ENCODE data around the gene CLK2.
"Not testable (repeated sequence)": the region's sequence is repeated elsewhere in the genome, so short reads cannot be mapped to it uniquely, and the experiment has no call there.

Gene CLK2

GRCh38 chr1:155226910-155227260, 46.4 kb downstream of the CLK2 start:
- H3K4me1 Mint-ChIP-seq = peaks cover 52% of the 10 kb centered on the region
- peaks cover 9% of the 10 kb centered on the region for H3K36me3 Mint-ChIP-seq (ENCODE audit: low read depth)
- TF ChIP-seq, protein P1, sequence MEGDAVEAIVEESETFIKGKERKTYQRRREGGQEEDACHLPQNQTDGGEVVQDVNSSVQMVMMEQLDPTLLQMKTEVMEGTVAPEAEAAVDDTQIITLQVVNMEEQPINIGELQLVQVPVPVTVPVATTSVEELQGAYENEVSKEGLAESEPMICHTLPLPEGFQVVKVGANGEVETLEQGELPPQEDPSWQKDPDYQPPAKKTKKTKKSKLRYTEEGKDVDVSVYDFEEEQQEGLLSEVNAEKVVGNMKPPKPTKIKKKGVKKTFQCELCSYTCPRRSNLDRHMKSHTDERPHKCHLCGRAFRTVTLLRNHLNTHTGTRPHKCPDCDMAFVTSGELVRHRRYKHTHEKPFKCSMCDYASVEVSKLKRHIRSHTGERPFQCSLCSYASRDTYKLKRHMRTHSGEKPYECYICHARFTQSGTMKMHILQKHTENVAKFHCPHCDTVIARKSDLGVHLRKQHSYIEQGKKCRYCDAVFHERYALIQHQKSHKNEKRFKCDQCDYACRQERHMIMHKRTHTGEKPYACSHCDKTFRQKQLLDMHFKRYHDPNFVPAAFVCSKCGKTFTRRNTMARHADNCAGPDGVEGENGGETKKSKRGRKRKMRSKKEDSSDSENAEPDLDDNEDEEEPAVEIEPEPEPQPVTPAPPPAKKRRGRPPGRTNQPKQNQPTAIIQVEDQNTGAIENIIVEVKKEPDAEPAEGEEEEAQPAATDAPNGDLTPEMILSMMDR (IDR thresholded peaks at IDR 0.05) = no peak
- H3K4me3 Mint-ChIP-seq = peak overlapping the region; percentile 91
- no peaks in the 10 kb centered on the region for H3K9me3 Mint-ChIP-seq
- no peaks in the 10 kb centered on the region for H3K27me3 Mint-ChIP-seq (ENCODE audit: low read depth, poor library complexity)
- peak overlapping the region; percentile 96 for H3K27ac Mint-ChIP-seq
- peak; percentile 61 for DNase-seq

DNA sequence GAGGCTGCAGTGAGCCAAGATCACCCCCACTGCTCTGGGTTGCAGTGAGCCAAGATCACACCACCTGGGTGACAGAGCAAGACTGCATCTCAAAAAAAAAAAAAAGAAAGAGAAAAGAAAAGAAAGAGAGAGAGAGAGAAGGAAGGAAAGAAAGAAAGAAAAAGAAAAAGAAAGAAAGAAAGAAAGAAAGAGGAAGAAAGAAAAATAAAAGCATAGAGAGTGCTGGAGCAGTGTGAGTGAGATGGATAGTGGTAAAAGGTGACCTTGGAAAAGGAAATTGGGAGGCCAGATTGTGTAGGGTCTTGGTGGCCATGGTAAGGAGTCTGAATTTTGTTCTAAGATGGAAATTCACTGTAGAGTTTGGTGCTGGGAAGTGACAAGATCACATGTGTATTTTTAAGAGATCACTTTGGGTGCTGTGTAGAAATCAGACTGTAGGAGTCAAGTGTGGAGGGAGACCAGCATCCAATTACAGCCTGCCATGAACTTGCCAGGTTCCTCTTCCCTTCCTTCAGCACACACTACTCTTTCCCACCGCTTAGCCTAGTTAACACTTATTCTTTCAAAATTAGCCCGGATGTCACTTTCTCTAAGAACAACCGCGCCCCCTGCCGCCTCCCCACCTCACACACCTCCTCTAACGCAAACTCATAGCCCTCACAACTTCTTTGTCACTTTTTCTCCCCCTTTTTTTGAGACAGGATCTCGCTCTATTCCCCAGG, 47.0 kb downstream of the CLK2 start:
- peaks cover 52% of the 10 kb centered on the region for H3K4me1 Mint-ChIP-seq
- no peaks in the 10 kb centered on the region for H3K27me3 Mint-ChIP-seq (ENCODE audit: low read depth, poor library complexity)
- H3K4me3 Mint-ChIP-seq = peak overlapping the region; percentile 91
- H3K27ac Mint-ChIP-seq = peak overlapping the region; percentile 96
- peak; percentile 70 for DNase-seq
- H3K9me3 Mint-ChIP-seq = no peaks in the 10 kb centered on the region
- TF ChIP-seq, protein P1 (IDR thresholded peaks at IDR 0.05) = peak; percentile 33
- H3K36me3 Mint-ChIP-seq (ENCODE audit: low read depth) = peaks cover 9% of the 10 kb centered on the region

- not testable (repeated sequence) for H3K9me3 Mint-ChIP-seq; DNase-seq; H3K36me3 Mint-ChIP-seq (ENCODE audit: low read depth); H3K27me3 Mint-ChIP-seq (ENCODE audit: low read depth, poor library complexity); H3K27ac Mint-ChIP-seq
- Mint-ChIP-seq H3K4me1 (peaks cover 52% of the 10 kb centered on the region), H3K4me3 (peak overlapping the region; percentile 91)
Measured at GRCh38 chr1:155225404-155225759, 47.9 kb downstream of the CLK2 start.

- Mint-ChIP-seq H3K27me3 (ENCODE audit: low read depth, poor library complexity) (no peaks in the 10 kb centered on the region), H3K9me3 (no peaks in the 10 kb centered on the region), H3K4me3 (no peak overlapping the region), H3K36me3 (ENCODE audit: low read depth) (peaks cover 9% of the 10 kb centered on the region), H3K27ac (no peak overlapping the region), H3K4me1 (peaks cover 61% of the 10 kb centered on the region)
- no peak for DNase-seq
- TF ChIP-seq, protein P1 (IDR thresholded peaks at IDR 0.05) = no peak
Measured at GRCh38 chr1:155223047-155223446, 50.3 kb downstream of the CLK2 start.

DNA sequence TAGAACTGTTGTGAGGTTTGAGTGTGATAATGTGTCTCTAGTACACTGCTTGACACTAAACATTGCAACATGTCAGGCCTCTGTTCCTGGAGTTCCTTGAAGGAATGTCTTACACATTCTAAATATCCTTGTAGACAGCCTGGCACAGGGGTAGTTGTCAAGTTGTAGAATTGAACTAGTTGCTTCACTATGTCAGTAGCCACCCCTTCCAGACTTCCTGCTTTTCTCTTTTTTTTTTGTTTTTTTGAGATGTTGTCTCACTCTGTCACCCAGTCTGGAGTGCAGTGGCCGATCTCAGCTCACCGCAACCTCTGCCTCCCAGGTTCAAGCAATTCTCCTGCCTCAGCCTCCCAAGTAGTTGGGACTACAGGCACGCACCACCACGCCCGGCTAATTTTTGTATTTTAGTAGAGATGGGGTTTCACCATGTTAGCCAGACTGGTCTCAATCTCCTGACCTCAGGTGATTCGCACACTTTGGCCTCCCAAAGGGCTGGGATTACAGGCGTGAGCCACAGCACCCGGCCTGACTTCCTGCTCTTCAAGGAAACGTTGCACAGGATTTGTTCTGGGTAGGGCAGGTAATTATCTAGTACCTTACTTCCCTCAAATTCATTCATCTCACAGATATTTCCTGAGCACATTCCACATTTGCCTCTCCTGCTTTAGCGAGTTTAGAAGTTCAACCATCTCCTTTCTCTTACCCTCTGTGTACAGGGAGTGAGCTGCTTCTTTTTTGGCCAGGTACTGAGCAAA, 52.9 kb downstream of the CLK2 start:
- Mint-ChIP-seq H3K27ac (peak overlapping the region; percentile 59), H3K4me1 (peaks cover 43% of the 10 kb centered on the region)
- H3K27me3 Mint-ChIP-seq (ENCODE audit: low read depth, poor library complexity); H3K9me3 Mint-ChIP-seq; H3K4me3 Mint-ChIP-seq; H3K36me3 Mint-ChIP-seq (ENCODE audit: low read depth); DNase-seq: not testable (repeated sequence)

GRCh38 chr1:155219592-155220031, 53.7 kb downstream of the CLK2 start:
- H3K36me3 Mint-ChIP-seq (ENCODE audit: low read depth) = peaks cover 9% of the 10 kb centered on the region
- TF ChIP-seq, protein P1 (IDR thresholded peaks at IDR 0.05) = no peak
- peak overlapping the region; percentile 59 for H3K27ac Mint-ChIP-seq
- peak overlapping the region; percentile 75 for H3K4me3 Mint-ChIP-seq
- DNase-seq = no peak
- H3K27me3 Mint-ChIP-seq (ENCODE audit: low read depth, poor library complexity) = no peaks in the 10 kb centered on the region
- peaks cover 35% of the 10 kb centered on the region for H3K4me1 Mint-ChIP-seq
- H3K9me3 Mint-ChIP-seq = no peaks in the 10 kb centered on the region

Data from nephron progenitor cell (in vitro differentiated cells).